Stimulated activated naive CD8-positive, alpha-beta T cell treated with anti-CD3 and anti-CD28 coated beads, Interleukin-15, Interleukin-2, amounts not matched to agents 100 U/mL and 50 U/mL, for 24 hours (primary cell): ENCODE data around the gene ARFGEF2.
"Not testable (repeated sequence)": the region's sequence is repeated elsewhere in the genome, so short reads cannot be mapped to it uniquely, and the experiment has no call there.

Experiments
- ATAC-seq: fragments of 150-1000 bp; cut with Tn5 transposase; one replicate; pipeline ENCODE4 v1.10.0; 2021
- DNase-seq: peaks from one replicate; pipeline ENCODE4 v3.0.0; 2021

ARFGEF2 gene

DNA sequence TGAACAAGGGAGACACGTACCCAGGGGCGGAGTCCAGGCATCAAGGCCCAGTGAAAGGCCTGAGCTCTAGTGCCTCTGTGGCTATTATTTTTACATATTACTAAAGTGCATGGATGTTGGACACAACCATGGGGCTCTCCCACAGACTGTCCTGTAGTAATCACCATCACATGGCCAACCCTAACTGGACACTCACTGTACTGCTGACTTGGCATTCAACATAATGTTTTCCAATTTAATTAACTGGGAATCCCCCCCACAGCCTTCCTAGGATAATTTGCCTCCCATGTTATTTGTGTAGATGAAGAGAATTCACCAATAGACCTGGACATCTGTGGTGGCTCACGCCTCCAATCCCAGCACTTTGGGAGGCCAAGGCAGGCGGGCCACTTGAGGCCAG is 34.5 kb downstream of the ARFGEF2 start:
- no peak for DNase-seq
- no peak for ATAC-seq

DNA sequence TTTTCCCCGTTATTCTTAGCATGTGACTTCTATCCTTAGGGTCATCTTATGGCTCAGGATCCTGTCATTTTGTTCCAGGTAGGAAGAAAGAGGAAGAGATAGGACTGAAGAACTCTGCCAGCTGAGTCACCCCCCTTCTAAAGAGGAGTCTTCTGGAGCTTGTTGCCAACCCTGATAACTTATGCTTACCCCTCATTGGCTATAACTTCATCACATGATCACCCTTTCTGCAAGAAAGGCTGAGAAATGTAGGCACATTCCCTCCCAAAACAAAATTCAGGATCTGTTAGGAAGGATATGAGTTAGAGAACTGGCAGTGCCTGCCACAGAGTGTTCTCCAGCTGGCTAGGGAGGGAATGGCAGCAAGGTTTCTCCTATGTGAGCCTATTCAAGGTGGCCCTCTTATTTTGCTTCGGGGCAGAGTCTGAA is 35.6 kb downstream of the ARFGEF2 start:
- ATAC-seq = no peak
- no peak for DNase-seq

DNA sequence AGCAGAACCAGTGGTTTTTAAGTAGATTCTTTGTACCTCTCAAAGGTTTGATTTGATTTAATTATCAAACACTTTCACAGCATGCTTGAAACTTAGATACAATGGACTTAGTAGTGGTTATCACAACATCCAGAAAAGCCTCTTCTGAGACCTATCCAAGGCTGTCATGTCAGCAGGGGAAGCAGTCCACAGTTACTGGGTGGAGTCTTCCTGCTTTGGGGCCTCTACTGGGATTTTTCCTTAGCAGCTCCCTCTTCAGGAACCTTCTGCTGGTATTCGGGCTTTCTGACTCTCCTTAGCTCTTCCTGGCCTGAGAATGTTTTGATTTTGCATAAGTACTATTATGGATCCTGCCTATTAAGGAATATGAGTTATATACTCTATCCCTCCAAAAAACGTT is 36.0 kb downstream of the ARFGEF2 start:
- DNase-seq = no peak
- ATAC-seq = no peak

DNA sequence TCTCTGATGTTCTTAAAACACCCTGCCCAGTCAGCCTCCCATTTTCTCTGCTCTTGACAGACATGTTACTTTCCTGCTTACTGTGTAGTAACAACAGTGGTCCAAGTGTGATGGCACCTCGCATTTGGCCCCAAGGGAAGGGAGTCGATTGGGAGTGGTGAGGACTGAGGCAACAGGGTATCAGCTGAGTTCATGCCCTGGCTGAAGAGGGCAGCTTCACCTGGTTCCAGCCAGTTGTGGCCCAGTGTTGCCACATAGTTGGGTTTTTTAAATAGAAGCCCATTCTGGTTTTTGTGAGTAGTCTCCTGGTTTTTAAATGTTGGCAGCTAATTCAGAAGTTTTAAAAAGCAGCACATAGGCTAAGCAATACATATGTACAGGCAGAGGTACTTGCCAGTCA is 37.2 kb downstream of the ARFGEF2 start:
- no peak for ATAC-seq

DNA sequence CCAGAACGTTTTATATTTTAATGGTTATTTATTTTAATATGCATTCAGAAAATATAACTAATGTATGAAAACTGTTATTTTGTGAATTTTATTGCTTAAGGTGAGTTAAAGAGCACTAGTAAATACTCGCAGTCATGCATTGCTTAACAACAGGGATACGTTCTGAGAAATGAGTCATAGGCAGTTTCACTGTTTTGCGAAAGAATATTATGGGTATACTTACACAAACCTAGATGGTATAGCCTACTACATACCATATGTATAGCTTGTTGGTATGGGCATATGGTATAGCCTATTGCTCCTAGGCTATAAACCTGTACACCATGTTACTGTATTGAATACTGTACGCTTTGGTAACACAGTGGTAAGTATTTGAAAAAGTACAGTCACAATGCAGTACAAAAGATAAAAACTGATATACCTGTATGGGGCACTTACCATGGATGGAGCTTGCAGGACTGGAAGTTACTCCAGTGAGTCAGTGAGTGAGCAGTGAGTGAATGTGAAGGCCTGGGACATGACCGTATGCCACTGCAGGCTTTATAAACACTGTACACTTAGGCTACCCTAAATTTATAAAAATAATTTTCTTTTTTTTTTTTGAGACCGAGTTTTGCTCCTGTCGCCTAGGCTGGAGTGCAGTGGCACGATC is 38.5 kb downstream of the ARFGEF2 start:
- DNase-seq (no peak), ATAC-seq (peak; percentile 32)

More for the DNA sequence above, 37.2 kb downstream of the ARFGEF2 start:
- no peak for DNase-seq

DNA sequence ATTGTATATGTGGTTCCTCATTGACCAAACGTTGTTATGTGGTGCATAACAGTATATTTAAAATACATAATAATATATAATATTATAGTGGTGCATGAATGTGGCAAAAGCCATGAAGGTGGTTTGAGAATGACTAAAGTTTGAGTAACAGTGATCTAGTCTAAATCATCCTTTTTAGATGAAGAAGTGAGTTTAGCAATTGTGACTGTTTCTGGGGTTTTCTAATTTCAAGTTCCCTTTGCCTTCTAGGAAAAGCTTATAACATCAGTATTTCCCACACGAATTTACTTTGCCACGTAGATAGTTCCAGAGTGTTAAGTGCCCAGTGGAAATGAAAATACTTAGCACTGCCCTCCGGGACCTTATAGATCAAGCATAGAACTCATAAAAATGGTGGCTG is 40.9 kb downstream of the ARFGEF2 start:
- ATAC-seq = no peak

DNA sequence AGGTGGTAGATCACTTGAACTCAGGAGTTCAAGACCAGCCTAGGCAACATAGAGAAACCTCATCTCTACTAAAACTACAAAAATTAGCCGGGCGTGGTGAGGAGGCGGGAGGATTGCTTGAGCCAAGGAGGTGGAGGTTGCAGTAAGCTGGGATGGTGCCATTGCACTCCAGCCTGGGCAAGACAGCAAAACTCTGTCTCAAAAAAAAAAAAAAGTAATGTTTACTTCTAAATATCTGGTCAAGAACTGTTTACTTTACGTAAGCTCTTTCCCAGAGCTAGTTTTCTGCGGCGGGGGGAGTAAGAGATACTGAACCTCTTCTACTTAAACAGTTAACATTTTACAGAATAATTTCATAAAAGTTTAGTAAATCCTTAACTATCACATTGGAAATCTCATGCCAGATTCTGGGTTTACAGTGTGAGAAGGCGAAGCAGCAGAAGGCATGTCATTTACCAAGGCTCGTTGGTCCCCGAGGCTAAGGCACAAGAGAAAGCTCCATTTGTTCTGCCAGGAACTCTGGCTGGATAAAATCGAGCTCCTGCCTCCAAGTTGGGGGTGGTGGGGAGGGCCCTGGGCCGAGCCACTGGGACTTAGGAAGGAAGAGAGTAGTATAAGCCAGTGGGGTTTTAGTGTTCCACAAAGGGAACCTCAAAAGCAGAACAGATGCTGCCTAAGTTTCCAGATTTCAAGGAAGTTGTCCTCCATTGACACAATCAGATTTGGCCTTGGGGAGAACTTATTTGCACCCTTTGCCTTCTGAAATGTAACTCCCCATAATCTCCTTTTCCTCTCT is 41.7 kb downstream of the ARFGEF2 start:
- ATAC-seq = no peak
- no peak for DNase-seq

More for the DNA sequence above, 40.9 kb downstream of the ARFGEF2 start:
- DNase-seq = no peak

DNA sequence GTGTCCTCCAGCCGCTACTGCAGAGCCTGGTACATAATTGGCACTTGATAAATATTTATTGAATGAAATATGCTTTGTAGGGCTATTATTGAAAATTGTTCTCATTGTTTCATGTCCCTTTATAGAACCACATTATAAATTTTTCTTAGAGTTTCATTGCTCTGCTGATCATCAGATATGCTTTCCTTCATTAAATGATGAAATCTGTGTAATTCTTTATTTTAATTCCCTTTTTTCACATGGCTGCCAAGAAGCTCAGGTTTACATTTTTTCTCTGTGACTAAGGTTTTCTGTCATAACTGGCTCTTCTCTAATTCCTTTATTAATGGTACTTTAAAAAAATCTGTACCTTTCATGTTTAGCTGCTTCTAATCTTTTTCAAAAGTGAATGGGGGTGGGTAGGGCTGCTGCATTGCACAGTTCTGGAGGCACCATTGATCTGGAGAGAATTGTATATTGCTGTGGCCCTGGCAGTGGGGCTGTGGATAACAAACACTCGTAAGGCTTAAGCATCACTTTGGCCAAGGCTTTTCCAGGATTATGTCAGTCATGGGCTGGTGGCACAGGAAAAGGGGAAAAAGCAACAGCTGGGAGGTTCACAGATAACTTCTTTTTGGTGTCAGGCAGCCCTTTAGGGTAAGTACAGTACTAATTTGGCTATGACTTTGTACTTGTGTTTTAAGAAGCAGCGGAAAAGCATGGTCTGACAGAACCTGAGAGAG is 43.8 kb downstream of the ARFGEF2 start:
- ATAC-seq = no peak
- DNase-seq = no peak

DNA sequence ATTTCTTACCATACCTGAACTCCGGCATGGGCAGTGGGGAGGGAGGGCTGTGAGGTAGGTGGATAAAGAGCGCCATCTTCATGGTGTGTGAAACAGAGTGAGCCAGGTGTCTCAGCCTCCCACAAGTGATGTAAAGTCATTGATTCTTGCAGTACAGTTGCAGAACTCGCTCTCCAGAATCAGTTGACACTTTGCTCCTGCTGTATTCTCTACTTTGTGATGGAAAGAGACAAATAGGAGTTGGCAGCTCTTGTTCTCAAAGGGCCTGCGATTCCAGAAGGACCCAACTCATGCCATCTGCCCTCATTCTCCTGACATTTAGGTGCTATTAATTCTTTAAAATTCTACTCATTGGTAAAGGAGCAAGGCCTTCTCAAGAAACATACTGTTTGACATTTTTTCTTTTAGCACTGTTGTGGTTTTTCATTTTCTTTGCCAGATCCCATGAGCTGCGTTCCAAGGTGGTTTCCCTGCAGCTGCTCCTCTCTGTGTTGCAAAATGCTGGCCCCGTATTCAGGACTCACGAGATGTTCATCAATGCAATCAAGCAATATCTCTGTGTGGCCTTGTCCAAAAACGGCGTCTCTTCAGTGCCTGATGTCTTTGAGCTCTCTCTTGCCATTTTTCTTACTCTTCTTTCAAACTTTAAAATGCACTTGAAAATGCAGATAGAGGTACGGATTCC is 49.3 kb downstream of the ARFGEF2 start:
- DNase-seq (no peak), ATAC-seq (no peak)

DNA sequence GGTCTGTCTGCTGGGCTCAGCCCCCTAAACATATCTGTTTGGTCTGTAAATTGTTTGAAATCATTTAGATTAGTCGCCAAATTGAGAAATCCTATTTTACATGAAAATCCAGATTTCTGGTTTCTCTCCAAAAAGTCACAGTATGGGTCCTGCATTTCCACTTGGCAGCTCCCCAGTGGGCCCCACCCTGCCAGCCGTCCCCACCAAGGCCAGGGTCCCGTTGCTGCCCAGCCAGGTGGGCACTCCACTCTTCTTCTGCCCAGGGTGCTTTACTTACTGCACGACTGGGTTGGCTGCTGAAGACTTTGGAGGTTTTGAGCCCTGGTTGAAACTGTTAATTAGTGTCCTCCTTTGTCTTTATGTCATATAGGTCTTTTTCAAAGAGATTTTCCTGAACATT is 50.4 kb downstream of the ARFGEF2 start:
- DNase-seq (no peak), ATAC-seq (no peak)

DNA sequence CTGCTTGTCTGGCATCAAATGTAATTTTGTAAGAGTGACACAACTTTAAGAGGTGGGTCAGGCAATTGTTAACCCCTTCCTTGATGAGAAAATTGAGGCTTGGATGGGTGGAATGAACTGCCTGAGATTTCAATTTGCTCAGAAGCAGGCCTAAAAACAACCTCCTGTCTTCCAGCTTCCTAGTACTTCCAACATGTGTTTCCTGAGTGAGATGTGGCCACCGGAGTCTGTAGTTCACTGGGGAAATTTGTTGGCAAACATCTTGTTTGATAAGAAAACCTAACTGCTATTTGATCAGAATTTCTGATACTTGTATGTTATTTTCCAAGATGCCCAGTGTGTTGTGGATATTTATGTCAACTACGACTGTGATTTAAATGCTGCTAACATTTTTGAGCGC is 51.3 kb downstream of the ARFGEF2 start:
- DNase-seq (no peak), ATAC-seq (no peak)

DNA sequence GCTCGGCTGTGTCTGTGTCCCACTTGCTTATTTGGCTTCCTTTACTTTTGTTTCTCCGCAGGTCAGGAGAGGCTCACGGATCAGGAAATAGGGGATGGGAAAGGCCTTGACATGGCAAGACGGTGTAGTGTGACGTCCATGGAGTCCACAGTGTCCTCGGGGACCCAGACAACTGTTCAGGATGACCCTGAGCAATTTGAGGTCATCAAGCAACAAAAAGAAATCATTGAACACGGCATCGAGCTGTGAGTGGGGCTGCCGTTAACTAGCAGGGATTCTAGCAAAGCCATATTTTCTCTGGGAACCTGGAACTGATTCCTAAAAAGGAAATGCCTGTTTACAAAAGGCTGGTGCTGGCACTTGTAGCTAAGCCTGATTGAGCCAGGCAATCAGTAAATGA is 54.4 kb downstream of the ARFGEF2 start:
- DNase-seq (no peak), ATAC-seq (no peak)

DNA sequence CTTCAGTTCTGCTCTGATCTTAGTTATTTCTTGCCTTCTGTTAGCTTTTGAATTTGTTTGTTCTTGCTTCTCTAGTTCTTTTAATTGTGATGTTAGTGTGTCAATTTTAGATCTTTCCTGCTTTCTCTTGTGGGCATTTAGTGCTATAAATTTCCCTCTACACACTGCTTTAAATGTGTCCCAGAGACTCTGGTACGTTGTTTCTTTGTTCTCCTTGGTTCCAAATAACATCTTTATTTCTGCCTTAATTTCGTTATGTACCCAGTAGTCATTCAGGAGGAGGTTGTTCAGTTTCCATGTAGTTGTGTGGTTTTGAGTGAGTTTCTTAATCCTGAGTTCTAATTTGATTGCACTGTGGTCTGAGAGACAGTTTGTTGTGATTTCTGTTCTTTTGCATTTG is 58.5 kb downstream of the ARFGEF2 start:
- DNase-seq, ATAC-seq: not testable (repeated sequence)

DNA sequence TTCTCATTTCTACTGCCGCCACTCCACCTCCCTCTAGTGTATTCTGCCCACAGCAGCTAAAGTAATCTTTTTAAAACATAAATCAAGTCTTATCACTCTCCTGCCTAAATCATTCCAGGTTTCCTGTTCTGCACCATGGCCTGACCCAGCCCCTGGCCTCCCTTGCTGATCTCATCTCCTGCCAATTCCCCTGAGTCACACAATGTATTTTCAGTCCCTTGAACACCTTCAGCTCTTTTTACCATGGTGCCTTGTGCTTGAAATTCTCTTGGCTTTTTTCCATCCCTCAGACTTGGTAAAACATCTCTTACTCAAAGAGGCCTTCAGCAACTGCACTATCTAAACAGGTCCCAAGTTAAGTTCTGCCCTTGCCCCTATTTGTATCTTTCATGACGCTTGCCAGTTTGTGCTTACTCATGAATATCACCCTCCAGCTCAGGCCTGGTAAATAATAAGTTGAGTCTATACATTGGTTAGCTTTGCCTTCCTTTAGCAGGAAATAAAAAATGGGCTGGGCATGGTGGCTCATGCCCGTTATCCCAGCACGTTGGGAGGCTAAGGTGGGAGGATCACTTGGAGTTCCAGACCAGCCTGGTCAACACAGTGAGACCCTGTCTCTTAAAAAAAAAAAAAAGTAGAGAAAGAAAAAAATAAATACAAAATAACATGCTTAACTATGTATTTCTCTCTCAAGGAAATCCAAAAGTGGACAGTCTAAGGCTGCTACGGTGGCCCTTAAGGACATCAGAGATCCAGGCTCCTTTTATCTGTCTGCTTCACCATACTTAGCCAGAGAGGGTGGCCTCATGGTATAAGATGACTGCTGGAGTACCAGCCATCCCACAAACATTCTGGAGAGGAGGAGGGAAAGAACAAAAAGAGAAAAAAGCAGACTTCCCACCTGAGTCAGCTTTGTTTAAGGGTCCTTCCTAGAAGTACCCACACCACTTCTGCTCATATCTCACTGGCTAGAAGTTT is 62.2 kb downstream of the ARFGEF2 start:
- ATAC-seq (no peak), DNase-seq (no peak)

DNA sequence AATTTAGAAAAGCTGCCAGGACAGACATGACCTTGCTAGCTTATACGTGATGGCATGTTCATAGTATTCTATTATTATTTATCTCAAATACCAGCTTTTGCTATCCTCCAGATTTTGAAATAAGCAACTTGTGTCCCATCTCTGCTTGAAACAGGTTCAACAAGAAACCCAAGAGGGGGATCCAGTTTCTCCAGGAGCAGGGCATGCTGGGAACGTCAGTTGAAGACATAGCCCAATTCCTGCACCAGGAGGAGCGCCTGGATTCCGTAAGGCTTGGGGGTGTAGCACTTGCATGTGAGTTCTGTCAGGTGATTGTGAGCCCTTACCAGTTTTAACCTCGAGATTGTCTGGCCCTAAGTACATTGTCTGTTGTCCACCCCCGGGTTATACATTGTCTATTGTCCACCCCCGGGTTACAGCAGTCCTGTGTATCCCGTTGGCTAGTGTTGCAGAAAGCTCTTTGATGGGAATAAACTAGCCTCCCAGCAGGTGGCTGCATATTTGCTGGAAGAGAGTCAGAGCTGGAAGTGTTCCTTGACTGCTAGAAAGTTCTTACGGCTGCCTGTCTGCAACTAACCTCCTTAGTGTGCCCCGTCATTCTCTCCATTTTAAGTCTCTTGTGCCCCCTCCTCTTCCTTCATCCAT is 63.2 kb downstream of the ARFGEF2 start:
- no peak for DNase-seq
- ATAC-seq = no peak

DNA sequence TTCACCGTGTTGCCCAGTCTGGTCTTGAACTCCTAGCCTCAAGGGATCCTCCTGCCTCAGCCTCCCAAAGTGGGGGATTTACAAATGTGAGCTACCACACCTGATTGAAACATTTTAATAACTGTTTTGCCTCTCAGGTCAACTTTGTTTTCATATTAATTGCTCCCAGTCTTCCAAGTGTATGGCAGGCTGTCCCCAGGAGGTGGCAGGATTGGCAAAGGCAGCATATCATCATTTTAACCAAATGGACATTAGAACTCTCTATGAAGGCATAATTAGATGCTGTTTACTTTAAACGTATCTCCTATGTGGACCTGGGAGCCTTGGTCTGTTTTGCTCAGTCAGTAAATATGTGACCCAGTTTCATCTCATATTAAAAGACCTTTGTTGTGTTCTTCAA is 65.4 kb downstream of the ARFGEF2 start:
- DNase-seq (no peak), ATAC-seq (no peak)

DNA sequence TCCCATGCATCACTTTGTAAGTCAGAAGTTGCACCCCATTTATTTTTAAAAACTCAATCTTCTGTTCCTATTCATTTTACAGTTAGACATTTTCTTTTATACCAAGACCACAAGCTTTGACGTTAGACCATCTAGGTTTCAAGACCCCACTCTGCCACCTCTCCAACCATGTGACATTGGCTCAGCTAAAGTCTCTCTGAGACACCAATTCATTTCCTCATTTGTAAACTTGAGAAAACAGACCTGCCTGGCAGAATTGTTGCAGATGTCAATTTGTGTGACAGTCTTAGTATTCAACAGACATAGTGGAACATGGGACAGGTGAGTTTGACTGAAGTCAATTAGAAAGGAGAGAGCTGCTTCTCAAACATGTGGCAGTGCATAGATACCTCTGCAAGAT is 69.0 kb downstream of the ARFGEF2 start:
- DNase-seq = no peak

DNA sequence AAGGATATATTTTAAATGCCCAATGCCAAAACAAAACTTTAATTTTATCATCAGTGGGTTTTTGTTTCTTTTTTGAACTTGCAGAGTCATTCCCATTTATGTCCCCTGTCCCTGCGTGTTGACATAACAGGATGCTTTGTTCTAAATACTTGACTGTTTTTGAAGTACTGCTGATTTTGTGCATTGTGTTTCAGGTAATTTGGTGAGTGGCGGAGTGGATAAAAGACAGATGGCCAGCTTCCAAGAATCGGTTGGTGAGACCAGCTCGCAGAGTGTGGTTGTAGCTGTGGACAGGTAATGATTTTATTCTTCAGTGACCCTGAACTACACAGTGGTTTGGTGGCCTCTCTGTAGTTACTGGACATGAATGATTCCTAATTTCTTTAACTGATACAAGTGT is 74.1 kb downstream of the ARFGEF2 start:
- ATAC-seq (no peak), DNase-seq (no peak)

More for the DNA sequence above, 69.0 kb downstream of the ARFGEF2 start:
- ATAC-seq = no peak

DNA sequence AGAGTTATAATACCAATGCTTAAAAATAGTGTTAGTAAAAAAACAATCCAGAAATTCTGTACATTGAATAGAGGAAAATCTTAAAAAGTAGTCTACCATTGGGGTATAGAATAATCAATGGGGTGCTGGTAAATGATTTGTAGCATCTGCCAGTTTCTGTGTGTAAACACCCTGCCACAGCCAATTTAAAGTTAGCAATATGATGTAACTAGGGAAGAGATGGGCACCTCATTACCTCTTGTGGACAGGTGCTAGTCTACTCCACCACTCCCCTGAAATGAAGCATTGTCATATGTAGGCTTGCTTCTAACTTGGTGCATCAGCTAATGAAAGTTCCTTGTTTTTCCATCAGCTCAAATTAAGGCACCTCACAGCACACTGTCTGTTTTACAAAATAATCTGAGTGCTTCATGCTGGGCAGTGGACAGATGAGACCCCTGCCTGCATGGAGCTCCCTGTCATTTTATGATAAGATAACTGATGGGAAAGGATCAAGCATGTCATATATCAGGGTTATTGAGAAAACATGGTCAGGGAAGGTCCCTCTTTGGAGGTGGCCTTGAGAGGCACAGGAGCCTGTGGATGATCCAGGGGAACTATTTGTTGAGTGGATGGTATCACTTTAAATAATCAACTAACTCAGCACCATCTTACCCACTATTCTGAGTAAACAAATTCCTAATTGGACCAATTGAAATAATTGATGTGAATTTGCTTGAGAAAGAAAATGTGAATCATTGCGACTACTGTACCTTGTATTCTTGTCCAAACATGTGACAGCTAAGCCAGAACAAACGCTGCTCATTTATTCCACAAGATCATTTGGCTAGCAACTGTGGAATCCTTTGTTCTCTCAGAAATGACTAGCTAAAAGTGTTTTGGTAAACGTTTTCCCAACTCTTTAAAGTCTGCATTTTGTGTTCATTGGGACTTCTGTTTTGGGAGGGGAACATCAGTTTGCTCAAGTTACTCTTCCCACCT is 78.7 kb downstream of the ARFGEF2 start:
- DNase-seq = no peak
- ATAC-seq = no peak

DNA sequence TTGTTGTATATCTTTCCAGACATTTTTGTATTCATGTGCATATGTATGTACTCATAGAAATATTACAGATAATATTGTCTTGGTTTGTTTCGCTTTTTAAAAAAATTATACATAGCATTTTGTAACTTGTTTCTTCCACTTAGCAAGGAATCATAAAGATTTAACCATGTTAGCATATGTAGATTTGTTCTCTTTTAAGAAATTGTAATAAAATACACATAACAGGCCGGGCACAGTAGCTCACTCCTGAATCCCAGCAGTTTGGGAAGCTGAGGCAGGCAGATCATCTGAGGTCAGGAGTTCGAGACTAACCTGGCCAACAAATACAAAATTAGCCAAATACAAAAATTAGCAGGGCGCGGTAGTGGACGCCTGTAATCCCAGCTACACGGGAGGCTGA is 80.2 kb downstream of the ARFGEF2 start:
- no peak for ATAC-seq
- no peak for DNase-seq
